A204.1 (cell line): ENCODE results near the gene COL27A1.
"Not testable (repeated sequence)": the region's sequence is repeated elsewhere in the genome, so short reads cannot be mapped to it uniquely, and the experiment has no call there.

Experiments
- FAIRE-seq: peaks from 2 replicates; lab custom pipeline; 2012; peaks lifted over from hg19 to GRCh38; lab: Jason Lieb, UNC

Gene COL27A1

GRCh38 chr9:114324492-114324891 is 169.2 kb downstream of the COL27A1 start:
- FAIRE-seq: no peak

- FAIRE-seq: not testable (repeated sequence)
Observed at GRCh38 chr9:114324965-114325364, 169.6 kb downstream of the COL27A1 start.

DNA sequence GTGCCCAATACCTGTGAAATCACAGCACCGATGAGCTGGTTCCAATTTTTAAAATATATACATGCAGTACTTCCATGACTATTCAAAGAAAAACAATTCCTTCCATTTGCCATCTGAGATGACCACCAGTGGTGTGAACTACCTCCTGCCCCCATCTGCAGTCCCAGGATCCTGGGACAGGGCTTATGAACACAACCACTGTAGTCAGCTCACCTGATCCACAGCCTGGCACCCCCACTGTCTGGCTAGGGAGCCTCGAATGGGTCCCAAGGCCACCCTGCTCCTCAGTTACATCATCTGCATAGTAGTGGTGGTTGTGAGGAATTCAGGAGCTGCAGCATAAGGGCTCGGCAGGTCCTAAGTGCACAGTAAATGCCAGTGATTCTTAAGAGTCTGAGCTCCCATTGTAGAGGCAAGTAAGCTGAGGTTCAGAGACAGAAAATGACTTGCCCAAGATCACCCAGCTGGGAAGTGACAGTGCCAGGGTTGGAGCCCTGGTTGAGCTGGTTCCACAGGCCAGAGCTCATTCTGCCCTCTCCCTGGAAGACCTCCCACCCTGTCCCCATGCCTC is 170.4 kb downstream of the COL27A1 start:
- FAIRE-seq: not testable (repeated sequence)

- no peak for FAIRE-seq
Observed at GRCh38 chr9:114327749-114328148, 172.4 kb downstream of the COL27A1 start.

DNA sequence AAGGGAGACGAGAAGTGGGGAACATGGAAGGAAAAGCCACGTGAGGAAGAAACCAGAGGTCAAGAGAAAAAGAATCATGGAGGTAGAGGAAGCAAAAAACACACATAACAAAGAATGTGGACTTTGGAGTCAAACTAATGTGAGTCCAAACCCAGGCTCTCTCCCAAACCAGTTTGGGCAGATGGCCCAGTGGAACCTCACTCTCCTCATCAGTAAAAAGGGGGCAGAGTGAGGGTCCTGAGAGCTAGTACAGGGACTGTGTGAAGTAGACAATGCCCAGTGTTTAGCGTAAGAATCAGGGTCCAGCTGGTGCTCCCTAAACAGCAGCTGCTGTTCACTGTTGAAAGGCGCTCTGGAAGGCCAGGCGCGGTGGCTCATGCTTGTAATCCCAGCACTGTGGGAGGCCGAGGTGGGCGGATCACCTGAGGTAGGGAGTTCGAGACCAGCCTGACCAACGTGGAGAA is 173.1 kb downstream of the COL27A1 start:
- FAIRE-seq: not testable (repeated sequence)

GRCh38 chr9:114328937-114329624 is 173.7 kb downstream of the COL27A1 start:
- FAIRE-seq: not testable (repeated sequence)

DNA sequence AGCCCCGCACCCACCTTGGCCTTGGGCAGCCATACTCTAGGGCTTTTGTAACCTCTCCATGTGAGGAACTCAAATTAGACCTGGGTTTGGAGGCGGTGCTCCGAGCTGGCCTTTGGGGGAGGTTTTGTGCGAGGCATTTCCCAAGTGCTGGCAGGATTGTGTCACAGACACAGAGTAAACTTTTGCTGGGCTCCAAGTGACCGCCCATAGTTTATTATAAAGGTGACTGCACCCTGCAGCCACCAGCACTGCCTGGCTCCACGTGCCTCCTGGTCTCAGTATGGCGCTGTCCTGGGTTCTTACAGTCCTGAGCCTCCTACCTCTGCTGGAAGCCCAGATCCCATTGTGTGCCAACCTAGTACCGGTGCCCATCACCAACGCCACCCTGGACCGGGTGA is 174.3 kb downstream of the COL27A1 start, which contains the start of gene ORM2:
Gene ORM2, plus strand, starts transcription at position 245 of the 398 bp plus-strand sequence. Its CDS starts 36 bp downstream, at position 281.
- not testable (repeated sequence) for FAIRE-seq

DNA sequence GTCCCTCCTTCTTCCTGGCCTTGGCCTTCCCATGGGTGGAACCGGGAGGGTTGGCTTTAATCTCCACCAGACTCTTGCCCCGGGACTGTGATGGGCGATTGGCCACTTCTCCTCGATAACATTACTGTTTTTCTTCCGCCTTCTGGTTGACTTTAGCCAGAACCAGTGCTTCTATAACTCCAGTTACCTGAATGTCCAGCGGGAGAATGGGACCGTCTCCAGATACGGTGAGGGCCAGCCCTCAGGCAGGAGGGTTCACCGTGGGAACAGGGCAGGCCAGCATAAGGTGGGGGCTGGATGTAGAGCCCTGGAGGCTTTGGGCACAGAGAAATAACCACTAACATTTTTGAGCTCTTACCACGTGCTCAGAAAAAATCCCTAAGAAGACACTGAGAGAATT is 175.3 kb downstream of the COL27A1 start:
- no peak for FAIRE-seq

- not testable (repeated sequence) for FAIRE-seq
Observed at GRCh38 chr9:114331229-114332195, 176.2 kb downstream of the COL27A1 start.

GRCh38 chr9:114332474-114333040 is 177.2 kb downstream of the COL27A1 start:
- FAIRE-seq: not testable (repeated sequence)

DNA sequence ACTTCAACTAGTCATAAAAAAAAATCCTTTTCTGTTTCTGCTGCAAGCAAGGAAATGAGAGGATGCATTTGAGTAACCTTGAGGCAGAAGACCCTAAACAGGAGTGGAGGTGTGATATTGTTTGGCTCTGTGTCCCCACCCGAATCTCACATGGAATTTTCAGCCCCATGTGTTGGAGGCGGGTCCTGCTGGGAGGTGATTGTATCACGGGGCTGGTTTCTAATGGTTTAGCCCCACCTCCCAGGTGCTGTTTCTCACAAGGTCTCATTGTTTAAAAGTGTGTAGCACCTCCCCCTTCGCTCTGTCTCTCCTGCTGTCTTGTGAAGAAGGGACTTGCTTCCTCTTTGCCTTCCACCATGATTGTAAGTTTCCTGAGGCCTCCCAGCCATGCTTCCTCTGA is 178.4 kb downstream of the COL27A1 start:
- not testable (repeated sequence) for FAIRE-seq

DNA sequence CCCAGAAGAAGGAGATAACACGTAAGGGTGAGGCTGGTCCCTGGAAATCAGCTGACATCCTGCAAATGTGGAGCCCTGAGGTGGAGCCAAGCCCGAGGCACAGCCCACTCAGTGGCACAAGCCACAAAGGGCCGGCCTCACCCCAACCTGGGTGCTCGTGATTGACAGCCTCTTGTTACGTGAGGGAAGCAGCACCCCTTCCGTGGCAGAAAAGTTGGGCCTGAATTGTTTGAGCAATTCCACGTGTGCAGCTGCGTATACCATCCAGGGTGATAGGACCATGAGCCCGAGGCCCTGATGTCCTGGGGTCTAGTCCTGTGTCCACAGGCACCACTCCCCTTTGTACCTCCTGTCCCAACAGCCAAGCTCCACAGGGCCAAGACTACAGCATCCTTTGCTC is 179.2 kb downstream of the COL27A1 start:
- no peak for FAIRE-seq

DNA sequence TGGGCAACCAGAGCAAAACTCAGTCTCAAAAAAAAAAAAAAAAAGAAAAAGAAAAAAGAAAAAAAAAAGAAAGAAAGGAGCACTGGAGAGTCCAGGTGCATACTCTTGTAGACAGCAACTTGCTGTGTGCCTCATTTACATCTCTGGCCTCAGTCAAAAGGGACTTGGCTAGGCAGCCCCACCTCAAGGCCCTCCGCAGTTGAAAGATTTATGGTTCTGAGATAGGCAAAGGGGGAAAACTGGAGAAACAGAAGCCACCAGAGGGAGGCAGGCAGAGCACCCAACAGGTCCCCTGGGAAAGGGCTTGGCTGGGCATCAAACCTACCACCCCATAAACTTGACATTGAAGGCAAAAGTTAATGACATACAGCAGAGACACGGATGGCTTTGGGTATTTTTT is 180.4 kb downstream of the COL27A1 start:
- no peak for FAIRE-seq

DNA sequence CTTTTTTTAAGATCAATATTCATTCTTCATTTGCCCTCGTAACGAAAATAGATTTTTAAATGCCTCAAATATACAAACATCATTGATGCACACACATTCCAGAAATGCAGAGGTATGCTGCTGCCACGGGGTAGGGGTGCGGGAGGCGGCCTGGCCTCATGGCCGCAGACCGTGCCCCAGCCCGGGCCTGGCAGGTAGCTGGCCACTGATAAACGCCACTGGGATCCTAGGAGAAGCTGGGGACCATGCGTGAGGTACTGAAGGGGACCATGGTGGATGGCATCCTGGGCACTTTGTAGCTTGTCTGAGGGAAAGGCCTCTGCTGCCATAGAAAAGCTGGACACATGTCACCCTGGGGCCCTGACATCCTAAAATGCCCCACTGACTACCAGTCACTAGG is 180.8 kb downstream of the COL27A1 start:
- no peak for FAIRE-seq

DNA sequence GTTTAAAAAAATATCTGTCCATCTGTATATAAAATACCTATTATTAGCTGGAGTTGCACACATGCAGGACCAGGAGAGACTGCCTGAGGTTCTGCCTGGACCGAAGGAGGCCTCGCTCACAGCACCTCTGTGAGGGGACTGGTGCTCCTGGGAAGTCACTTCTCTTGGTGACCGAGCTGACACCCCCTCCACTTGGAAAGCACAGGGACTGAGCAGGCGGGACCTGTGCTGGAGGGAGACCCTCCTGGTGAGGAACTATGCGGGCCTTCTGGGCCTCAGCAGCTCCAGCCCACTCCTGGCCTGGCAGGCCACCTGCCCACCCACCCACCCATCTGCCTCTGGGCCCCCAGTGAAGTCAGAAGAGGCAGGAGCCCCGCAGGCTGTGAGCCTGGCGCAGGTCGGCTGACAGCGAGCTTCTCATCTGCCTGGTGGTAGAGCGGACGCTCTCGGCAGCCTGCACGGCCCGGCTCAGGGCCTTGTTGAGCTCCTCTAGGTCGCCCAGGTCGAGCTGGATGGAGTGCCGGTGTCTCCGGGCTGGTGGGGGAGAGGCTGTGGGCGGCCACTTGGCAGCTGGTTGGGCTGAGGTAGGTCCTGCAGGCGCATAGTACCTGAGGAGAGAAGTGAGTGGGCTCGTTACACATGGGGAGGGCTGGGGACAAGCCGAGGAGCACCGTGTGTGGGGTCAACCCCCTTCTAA is 181.5 kb downstream of the COL27A1 start:
- FAIRE-seq: no peak

DNA sequence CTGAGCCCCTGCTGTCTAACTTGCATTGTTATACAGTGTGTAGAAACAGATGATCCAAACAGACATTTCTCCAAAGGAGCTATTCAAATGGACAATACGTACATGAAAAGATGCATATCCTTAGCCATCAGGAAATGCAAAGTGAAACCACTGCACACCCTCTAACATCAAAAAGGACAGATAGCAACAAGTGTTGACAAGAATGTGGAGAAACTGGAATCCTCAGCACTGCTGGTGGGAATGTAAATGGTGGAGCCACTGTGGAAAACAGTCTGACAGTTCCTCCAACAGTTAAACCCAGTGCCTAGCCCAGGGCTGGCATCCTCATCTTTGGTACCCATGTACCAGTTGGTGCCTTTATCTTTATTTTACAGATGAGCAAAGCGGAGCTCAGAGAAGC is 182.8 kb downstream of the COL27A1 start:
- FAIRE-seq: no peak

- FAIRE-seq: no peak
Observed at GRCh38 chr9:114339130-114339908, 184.0 kb downstream of the COL27A1 start.

DNA sequence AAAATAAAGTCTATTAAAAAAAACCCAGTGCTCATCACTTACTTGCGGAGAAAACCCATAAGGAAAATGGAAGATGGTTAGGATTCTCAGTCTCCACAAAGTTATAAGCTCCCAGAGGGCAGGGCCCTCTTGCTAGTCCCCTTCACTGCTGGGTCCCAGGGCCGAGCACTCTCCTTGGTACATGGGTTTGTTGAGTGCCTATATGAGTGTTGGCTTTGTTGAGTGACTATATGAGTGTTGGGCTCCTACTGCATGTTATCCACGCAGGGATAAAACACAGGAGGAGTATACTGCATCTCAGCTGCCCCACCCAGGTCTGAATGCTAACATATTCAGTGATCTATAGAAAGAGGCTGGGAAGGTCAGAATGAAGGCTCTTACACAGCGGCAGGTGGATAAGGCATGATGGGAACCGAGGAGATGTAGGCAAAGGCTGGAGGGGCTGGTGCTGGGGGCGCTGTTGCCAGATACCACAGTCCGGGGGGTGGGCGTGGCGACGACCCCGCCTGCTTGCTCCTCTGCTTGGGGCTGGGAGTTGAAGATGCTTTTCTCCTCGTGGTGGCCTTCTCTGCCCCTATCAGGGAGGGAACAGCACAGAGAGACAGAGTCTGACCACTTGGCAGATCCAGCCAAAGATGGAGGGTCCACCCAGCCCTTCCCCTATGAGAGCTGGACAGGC is 186.0 kb downstream of the COL27A1 start:
- FAIRE-seq: no peak

DNA sequence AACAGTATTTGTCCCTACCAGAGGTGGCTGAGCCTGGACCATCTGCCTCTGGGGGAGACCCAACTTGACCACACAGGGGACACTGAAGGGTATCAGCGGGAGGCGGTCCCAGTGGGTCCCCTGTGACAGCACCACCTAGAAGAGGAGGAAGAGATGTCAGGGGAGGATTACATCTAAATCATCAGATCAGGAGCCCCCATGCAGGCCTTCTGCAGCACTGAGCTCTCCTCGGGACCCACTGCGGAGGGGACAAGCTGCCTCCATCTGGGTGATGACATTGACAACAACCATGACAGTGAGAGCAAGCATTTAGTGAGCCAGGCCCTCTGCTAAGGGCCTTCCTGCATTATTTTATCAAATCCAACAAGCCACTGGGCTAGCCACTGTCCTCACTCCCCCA is 186.7 kb downstream of the COL27A1 start:
- FAIRE-seq: no peak

- no peak for FAIRE-seq
Observed at GRCh38 chr9:114342755-114343440, 187.6 kb downstream of the COL27A1 start.
